DMS 273 treated with DMSO at 0.1 percent for 48 hours (cell line): ENCODE measurements around the gene SRP68.
"Not testable (repeated sequence)": the region's sequence is repeated elsewhere in the genome, so short reads cannot be mapped to it uniquely, and the experiment has no call there.

Source experiments
- DNase-seq: peaks from one replicate; lab custom pipeline; 2025; lab: John Stamatoyannopoulos, UW

SRP68 gene

DNA sequence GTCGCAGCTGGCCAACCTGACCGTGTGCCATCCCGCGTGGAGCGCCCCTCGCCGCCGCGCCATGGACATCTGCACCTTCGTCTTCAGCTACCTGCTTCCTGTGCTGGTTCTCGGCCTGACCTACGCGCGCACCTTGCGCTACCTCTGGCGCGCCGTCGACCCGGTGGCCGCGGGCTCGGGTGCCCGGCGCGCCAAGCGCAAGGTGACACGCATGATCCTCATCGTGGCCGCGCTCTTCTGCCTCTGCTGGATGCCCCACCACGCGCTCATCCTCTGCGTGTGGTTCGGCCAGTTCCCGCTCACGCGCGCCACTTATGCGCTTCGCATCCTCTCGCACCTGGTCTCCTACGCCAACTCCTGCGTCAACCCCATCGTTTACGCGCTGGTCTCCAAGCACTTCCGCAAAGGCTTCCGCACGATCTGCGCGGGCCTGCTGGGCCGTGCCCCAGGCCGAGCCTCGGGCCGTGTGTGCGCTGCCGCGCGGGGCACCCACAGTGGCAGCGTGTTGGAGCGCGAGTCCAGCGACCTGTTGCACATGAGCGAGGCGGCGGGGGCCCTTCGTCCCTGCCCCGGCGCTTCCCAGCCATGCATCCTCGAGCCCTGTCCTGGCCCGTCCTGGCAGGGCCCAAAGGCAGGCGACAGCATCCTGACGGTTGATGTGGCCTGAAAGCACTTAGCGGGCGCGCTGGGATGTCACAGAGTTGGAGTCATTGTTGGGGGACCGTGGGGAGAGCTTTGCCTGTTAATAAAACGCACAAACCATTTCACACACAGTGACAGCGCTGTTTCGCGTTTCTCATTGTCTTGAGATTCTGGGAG lies 4.7 kb upstream of the SRP68 start:
- no peak for DNase-seq

DNA sequence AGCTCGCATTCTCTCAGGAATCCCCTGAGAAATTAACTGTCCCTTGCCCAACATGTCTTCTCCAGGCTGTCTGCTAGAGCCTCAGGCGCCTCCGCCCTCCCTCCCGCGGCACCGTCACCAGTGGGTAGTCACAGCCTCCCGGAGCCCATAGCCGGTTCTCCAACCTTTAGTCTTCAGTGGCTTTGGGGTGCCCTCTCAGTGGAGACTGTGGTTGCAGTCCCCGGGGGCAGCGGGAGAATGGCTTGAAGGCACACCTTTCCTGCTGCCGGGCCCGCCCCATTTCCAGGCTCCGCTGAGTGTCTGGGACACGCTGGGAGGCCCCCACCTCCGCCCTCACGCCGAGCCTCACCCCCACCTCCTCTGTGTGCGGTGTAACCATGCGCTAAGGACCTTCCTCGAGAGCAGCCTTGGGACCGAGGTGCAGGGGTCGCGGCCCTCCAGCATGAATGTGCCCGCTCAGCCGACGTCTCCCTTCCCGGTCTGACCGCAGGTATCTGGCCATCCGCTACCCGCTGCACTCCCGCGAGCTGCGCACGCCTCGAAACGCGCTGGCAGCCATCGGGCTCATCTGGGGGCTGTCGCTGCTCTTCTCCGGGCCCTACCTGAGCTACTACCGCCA lies 3.9 kb upstream of the SRP68 start:
- no peak for DNase-seq

DNA sequence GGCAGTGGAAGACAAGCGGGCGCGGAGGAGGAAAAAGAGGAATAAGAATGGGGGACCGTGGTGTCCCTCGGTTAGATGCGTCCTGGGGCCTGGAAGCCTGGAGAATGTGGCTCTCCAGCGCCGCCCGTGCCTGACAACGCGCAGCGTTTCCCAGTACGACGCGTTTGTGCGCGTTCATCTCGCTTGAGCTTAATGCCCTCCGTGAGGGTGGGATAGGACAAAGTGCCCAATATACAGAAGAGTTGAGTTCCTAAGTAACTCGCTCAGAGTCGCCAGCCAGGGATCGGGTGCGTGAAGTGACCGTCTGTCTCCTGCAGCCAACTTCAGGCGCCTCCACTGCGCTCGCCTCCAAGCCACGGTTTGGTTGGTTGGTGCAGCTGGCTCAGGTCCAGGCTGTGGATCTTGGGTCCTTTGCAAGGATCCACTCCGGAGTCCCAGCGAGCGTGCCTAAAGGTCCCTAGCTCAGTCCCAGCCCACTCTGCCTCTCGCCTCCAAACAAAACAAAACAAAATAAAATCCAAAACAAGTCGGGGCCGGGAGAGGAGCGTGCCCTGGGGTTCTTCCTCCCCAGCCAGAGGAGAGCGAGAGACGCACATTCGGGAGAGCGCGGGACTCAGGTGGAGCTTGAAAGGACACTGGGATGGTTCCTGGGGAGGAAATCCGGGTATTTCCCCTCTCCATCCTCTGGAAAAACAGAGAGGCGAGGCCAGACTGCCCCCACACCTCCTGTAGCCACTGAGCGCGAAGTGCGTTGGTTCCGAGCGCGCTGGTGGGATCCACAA lies 3.2 kb upstream of the SRP68 start:
- no peak for DNase-seq

DNA sequence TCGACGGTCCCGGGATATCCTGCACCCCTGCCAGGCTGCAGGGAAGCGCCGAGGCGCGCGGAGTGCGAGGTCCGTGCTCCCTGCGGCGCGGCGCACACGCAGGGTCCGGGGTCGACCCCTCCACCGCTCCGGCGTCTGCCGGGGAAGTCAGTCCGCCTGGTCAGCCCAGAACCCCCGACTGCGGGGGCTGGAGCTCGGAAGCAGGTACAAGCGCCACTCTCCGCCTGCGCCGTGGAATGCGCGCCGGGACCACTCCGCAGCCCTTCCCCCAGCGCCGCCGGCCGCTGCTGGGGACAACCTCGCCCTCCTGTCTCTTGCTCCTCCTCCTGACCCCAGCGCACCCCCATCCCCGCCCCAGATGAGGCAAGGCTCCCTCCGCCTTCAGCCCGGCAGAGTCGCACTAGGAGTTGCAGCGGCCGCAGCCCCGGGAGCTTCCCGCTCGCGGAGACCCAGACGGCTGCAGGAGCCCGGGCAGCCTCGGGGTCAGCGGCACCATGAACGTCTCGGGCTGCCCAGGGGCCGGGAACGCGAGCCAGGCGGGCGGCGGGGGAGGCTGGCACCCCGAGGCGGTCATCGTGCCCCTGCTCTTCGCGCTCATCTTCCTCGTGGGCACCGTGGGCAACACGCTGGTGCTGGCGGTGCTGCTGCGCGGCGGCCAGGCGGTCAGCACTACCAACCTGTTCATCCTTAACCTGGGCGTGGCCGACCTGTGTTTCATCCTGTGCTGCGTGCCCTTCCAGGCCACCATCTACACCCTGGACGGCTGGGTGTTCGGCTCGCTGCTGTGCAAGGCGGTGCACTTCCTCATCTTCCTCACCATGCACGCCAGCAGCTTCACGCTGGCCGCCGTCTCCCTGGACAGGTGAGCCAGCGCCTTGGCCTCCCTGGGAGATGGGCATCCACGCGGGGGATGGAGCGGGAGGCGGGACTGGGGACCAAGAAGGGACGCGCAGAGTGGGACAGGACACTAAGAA lies 2.4 kb upstream of the SRP68 start, which contains the start of gene GALR2:
GALR2 (plus strand) TSS at position 392 of the 974 bp plus-strand sequence; CDS start at position 495, 103 bp downstream.
- no peak for DNase-seq

DNA sequence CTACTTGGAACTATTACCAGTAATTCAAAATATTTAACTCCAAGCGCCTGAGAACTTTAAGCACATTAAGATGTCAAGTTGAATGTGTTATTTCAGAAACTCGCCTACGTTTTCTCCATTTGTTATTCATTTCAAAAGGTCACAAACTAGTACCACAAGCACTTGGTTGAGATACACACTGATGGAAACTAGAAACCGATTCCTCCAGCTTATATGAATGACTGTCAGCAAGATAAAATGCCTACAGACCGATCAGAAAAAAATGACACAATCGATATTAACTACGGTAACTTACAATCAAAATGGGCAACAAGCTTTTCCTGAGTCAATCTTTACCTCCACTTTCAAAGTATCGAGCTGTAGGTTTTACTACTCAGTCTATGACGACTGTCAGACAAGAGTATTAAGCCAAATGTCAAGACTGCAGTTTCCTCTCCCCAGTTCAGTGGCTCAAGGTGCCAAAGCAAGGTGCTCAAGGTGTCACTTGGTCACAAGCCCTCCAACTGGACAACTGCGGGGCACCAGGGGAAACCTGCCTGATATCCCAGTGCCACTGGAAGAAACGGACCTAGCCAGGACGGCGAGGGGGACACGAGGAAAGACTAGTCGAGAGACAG lies 678 bp downstream of the SRP68 start:
- no peak for DNase-seq

DNA sequence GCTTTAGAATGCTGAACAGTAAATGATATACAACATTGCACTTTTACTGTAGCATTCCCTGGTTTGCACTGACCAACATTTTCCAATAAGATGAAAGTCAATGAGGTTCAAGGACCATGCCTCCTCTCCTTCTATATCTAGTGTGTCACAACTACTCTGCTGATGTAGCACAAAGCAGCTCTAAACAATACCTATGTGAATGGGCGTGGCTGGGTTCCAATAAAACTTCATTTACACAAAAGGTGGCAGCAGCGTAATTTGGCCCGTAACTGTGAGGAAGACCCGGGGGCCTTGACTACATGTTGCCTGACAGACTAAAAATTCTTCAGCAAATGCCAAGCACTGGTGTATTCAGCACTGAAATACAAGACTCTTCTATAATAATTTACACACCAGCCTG lies 6.5 kb downstream of the SRP68 start:
- DNase-seq = no peak

DNA sequence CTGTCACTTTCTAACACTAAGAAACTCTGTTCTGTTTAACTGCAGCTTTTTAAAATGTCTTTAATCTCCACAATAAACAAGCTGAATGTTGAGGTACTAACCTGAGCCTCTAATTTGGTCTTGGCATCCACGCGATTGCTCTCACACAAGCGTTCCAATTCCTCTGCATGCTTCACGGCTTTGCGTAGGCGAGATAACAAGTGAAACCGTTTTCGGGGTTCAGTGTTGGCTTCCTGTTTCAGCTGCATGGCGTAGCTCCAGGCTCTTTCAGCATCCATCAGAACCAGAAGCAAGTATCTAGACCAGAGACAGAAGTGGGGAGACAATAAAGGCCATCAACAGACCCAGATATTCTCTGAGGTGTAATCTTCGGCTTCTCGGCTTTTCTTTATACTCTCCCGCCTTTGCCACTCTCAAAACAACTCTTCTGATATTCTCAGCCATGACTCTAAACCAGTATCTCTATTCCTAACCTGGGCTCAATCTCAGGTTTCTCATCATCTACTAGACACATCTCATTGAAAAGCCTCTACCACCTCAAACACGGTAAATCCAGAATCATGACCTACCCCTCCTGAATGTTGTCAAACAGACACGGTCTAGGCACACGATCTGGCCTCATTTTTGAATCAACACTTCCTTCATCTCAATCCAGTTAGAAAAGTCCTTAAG lies 8.3 kb downstream of the SRP68 start:
- DNase-seq = no peak

DNA sequence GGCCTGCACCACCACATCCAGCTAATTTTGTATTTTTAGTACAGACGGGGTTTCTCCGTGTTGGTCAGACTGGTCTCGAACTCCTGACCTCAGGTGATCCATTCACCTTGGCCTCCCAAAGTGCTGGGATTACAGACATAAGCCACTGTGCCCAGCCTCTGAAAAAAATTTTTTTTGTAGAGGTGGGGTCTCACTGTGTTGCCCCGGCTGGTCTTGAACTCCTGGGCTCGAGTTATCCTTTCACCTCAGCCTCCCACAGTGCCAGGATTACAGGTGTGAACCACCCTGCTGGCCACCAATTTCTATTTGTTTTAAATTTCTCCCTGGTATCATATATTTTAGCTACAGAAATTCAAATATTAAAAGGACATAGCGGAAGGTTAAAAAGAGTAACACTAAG lies 14.1 kb downstream of the SRP68 start:
- DNase-seq = not testable (repeated sequence)

DNA sequence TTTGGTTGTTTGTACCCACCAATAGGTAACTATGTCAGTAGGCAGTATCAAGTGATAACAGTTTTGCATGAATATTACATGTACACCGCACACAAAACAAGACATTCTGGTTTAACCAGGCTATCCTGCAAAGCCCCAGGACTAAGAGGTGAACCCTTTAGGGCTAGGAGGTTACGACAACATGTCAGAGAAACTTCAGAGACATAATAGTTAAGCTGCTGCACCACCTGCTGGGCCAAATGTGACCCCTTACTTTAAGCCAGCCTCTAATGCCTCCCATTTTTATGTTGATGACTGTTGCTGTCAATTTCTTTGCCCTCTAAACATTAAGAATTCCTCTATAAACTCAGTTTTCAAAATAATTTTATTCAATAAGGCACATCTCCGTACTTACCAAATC lies 15.4 kb downstream of the SRP68 start:
- no peak for DNase-seq

DNA sequence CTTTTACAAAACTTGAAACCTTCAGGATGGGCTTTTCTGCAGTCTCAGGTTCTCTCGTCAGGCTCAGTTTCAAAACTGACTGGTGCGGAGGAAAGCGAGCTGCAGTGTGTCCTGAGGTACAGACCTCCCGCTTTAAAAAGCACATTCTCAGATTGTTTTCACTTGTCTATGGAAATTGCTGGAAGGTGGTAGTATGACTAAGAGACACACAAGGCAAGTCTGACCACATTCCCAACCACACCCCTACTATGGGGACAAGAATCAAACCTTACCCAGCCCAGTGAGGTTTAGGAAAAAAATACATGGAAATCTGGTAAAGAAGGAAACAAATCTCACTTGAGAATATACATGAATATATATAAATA lies 18.2 kb downstream of the SRP68 start:
- DNase-seq = no peak

DNA sequence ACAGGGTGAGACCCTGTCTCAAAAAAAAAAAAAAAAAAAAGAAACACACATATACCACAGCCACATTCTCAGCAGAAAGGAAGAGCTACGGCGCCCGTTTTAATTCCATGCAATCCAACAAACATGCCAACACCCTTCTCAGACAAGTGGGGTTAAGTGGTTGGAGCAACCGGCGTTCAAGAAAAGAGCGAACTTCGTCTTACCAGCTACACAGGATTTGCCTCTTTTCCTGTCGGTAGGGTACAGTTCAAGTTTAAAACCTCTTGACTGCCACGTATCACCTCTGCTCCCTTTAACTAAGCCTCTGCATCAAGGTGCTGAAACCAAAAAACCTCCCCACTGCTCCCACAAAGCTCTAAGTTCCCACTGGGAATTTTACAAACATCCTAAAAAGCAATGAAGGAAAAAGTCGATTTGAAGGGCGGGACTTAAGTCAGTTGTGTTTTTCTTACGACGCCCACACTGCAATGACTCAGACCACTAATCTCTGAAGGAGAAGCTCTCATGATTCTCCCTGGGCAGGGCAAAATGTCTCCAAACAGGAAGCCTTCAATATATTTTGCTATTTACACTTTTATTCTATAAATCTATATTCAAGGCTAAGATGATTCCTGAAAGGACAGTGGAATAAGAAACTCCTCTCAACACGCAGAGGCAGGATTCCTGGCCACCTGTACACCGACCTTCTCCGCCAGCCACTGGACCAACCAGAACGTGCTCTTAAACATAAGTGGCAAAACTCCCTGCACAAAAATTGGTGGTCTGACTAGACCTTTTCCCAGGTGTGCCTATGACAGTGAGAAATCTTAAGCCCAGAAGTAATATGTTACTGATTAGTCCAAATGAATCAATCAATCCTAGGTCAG lies 18.8 kb downstream of the SRP68 start:
- no peak for DNase-seq

DNA sequence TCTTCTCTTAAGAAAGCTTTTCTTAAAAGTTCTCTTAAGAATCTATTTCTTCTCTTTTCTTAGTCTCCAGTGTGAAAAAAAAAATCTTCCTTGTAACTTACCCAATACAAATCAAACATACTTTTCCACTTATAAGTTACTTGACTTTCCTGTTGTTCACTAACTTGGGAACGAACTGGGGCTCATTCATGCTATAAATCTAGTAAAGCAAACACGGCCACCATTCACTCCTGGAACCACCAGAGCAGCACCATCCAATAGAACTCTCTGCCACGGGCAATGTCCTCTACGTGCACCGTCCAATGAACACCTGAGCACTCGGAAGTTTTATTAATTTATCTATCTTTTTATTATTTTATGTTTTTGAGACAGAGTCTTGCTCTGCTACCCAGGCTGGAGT lies 20.8 kb downstream of the SRP68 start:
- no peak for DNase-seq

DNA sequence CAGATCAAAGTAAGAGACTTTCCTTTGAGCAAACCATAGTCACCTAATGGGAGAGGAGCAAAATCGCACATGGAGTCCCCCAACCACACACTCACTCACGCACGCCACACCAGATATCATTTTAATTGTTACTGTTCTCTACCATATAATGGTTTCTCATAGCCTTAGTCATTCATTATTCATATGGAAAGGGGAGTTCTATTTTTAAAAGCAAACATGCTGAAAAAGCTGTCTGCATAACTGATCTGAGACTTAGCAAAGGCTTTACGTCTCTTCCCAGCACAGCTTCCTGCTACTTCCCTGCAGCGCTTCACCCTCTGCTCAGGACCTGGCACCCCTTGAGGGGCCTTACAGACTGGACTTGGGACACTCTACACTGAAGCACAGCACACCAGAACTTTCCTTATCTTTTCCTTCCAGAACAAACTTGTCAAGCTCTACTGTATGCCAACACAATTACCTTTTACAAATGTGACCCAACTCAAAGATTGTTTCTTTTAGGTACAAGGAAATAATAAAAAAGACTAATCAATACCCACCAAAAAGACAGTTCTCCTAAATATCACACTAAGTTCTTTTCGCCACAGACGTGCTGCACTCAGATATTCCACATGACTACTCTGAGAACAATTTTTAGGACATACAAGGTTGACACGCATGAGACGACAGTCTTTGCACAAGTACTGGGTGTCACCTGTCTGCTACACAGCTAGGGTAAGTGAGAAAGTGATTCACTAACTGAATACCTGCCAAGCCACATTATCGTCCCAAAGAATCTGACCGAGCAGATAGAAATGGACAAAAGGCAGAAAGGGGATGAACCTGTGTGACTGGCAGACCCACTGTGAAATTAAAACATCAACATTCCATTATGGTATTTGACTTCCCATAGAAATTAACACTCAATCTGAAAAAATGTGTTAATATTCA lies 21.5 kb downstream of the SRP68 start:
- DNase-seq = no peak

DNA sequence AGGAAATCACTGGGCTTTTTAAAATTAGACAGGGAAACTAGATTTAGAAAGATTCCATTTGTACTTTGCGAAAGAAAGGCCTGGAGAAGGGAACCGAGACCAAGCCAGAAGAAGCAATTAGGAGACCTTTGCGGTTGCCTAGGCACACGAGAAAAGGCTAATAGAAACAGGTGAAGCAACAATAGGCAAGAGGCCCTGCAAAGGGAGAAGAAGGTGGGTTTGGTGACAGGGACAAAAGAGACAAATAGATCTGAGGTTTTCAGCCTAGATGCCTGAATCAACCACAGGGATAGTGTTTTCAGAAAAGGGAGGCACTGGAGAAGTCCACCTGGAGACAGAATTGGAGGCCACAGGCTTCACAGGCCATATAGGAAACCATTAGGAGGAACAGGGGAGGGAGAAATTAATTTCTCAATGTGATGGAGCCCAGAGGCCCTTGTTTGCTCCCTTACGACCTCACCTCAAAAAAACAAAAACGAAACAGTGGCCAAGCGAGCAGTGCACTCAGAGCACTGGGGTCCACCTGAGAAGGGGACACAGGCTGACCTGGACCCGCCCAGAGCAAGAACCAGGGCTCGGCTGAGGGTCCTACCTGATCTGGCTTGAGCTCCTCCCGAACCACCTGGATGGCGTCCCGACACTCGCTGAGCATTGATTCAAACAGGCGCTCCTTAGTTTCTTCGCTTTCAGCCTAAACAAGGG lies 22.3 kb downstream of the SRP68 start:
- DNase-seq = no peak

DNA sequence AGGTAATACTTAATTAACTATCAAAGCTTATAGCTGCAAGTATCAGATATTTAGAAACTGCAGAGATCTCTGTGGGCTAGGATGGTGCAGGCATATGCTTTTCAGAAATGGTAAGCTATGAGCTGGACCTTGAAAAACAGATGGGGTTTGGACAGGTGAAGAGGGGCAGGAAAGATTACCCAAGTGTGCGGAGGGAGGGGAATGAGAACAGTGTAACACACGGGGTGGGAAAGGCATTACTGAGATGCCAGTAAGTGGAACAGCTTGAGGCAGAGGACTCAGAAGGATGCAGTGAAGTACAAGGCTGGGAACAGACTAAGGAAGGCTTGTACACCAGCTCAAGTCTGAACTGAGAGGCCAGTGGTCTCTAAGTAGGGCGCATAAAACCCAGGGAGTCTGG lies 23.1 kb downstream of the SRP68 start:
- DNase-seq = no peak

DNA sequence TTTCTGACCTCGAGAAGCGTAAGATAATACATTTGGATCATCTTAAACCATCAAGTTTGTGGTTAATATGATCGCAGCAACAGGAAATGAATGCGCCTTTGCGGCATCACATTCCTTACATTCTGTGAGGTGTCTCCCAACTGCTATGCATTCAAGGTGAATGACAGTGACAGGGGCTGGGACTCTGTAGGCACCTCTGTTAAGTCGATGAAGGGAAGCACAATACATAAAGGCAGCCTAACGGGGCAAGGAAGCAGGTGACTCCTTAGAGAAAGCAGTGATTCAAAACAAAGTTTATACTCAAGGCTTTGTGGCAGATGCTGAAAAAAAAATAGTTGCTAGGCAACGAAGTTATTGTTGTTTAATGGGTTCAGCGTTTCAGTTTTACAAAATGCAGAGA lies 23.6 kb downstream of the SRP68 start:
- no peak for DNase-seq

DNA sequence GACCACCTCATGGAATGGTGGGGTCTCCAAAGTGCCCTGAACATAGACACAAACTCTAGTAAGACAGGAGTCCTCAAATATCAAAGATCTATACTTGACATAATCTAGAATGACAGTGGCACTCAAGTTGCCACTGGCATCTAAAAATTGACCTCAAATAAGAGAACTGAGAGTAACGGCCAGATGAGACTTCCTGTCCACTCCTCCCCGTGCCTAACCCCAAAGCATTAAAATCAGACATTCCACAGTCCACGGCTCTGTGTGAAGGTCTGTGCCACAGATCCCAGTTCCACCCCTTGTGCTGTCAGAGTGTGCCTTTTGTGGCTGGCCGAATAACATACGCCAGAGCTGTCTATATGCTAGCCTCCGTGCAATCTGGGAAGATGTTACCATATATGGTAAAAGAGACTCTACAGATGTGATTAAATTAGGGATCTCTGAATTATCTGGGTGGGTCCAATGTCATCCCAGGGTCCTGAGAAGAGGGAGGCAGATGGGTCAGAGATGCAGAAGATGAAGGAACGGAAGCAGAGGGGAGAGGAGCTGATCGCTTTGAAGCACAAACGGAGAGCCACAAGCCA lies 24.2 kb downstream of the SRP68 start:
- no peak for DNase-seq

DNA sequence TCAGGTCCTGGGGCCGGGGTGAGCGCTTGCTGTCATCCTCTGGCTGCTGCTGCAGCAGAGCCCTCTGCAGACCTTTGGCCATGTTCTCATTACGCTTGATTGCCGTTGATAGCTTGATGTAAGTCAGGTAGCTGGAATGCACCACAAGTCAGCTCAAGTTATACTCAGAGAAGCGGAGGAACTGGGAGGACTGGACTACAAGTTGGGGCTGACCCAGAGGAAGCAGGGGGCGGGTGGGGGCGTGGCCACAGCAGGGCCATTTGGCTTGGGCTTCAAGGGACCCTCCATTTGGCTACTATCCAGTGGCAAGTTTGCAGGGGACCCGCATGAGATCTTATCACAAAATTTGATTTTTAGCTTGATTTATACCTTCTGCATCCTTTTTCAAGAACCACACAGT lies 26.3 kb downstream of the SRP68 start:
- DNase-seq = no peak
